Gastroesophageal sphincter (tissue), 4 donors: ENCODE results near the gene FAM107A. TPM values are rescaled to one million over a fixed set of nuclear protein-coding genes. Genes with fewer than 3 reads are reported as not detected.
A peak's percentile ranks its signal among the peaks of the same experiment; 100 is the strongest.

ENCODE experiments used
- ATAC-seq: fragments of 150-250 bp; one replicate; pipeline ENCODE4 v1.9.1; 2016; ENCODE audit warnings: mild to moderate bottlenecking, moderate library complexity
- H3K27ac ChIP-seq, 4 donors: fragments of 200-600 bp; sonication (generic) in 3 of 4; 1 replicate in 3 of 4; 2 replicates in 1 of 4; pipeline ENCODE4 v1.5.1; 2016 to 2019
- H3K27me3 ChIP-seq: fragments of 200-600 bp; sonication (generic); one replicate; pipeline ENCODE4 v1.5.1; 2019
- H3K36me3 ChIP-seq, 2 donors: fragments of 200-600 bp; sonication (generic); one replicate each; pipeline ENCODE4 v1.5.1; 2019; ENCODE audit warnings: control low read depth in 1 of 2
- H3K4me1 ChIP-seq, 3 donors: fragments of 200-600 bp; sonication (generic); 1 replicate in 2 of 3; 2 replicates in 1 of 3; pipeline ENCODE4 v1.5.1; 2016 to 2019; ENCODE audit warnings: control low read depth in 2 of 3
- H3K4me3 ChIP-seq, 2 donors: fragments of 200-600 bp; sonication (generic); one replicate each; pipeline ENCODE4 v1.5.1; 2019; ENCODE audit warnings: mild to moderate bottlenecking in 1 of 2, moderate library complexity in 1 of 2
- H3K9me3 ChIP-seq, 3 donors: fragments of 200-600 bp; sonication (generic); one replicate each; pipeline ENCODE4 v1.5.1; 2017 to 2019; ENCODE audit warnings: control low read depth in 2 of 3
- EP300 ChIP-seq: sonication (generic); formaldehyde crosslinking; IDR thresholded peaks from one replicate; pipeline ENCODE4 v1.6.1; 2017; ENCODE audit warnings: antibody characterized with exemption, mild to moderate bottlenecking
- POLR2A ChIP-seq, 2 donors: fragments of 450-650 bp; IDR thresholded peaks; one replicate each; pipeline ENCODE4 v1.6.1; 2017; ENCODE audit warnings: antibody characterized with exemption in 2 of 2, mild to moderate bottlenecking in 2 of 2, moderate library complexity in 1 of 2
- POLR2AphosphoS5 ChIP-seq: sonication (generic); formaldehyde crosslinking; IDR thresholded peaks from one replicate; pipeline ENCODE4 v1.6.1; 2017; ENCODE audit warnings: antibody characterized with exemption
- WGBS, 2 donors: methylation state at CpG; one replicate each; pipeline ENCODE4 v1.1.5; 2018; ENCODE audit warnings: low coverage in 1 of 2; 5-methylcytosine and 5-hydroxymethylcytosine counted together
- total RNA-seq, 4 donors: library from RNA; depleted of rRNA; stranded (reverse); fragments of >200 nt; gene quantifications; one replicate each; pipeline ENCODE4 v1.1.0, GENCODE V29; 2016
- TF ChIP-seq, protein P1 (sequence below), 4 experiments: fragments of 200-600 bp in 2 of 4; fragments of 450-650 bp in 2 of 4; sonication (generic) in 1 of 4; IDR thresholded peaks; one replicate each; pipeline ENCODE4 v1.5.1; 2017 to 2019; ENCODE audit warnings: antibody characterized with exemption in 4 of 4, mild to moderate bottlenecking in 2 of 4, moderate library complexity in 2 of 4

Gene FAM107A
- total RNA-seq, 4 donors from 2014 or later: 27.9 to 109 (median 83.8) TPM

DNA sequence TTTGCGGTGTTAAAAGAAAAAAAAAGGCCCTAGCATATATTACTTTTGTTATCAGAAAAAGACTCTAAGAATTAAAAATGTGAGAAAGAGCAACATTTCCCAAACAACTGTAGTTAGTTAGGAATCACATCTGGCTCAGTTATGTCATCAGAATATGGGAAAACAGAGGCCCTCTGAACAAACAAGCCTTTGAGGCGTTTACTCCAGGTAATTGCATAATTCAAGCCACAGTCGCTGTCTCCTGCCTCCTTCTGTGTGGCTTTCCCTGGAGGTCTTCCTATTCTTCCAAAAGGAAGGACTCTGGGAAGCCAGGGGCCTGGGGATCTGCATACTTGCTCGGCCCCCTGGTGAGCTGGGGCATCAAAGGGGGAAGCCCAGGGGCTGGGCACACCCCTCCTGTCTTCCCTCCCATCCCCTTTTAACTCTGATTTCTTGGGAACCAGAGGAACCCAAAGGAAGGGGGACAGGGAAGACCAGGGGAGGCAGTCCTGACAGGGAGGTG lies 3.7 kb upstream of the FAM107A start:
- no peak overlapping the region for H3K4me3 ChIP-seq
- WGBS, 2 donors: 53 to 86% methylated on average over 2 to 4 of the region's 4 CpGs
- peaks cover 0 to 46% (median 5%) of the 10 kb centered on the region in 3 donors for H3K4me1 ChIP-seq
- peaks cover under 1% of the 10 kb centered on the region for H3K27me3 ChIP-seq
- no peaks in the 10 kb centered on the region for H3K36me3 ChIP-seq
- TF ChIP-seq POLR2AphosphoS5 (no peak), POLR2A (IDR thresholded peaks at IDR 0.05) (no peak), EP300 (no peak)
- TF ChIP-seq, protein P1, sequence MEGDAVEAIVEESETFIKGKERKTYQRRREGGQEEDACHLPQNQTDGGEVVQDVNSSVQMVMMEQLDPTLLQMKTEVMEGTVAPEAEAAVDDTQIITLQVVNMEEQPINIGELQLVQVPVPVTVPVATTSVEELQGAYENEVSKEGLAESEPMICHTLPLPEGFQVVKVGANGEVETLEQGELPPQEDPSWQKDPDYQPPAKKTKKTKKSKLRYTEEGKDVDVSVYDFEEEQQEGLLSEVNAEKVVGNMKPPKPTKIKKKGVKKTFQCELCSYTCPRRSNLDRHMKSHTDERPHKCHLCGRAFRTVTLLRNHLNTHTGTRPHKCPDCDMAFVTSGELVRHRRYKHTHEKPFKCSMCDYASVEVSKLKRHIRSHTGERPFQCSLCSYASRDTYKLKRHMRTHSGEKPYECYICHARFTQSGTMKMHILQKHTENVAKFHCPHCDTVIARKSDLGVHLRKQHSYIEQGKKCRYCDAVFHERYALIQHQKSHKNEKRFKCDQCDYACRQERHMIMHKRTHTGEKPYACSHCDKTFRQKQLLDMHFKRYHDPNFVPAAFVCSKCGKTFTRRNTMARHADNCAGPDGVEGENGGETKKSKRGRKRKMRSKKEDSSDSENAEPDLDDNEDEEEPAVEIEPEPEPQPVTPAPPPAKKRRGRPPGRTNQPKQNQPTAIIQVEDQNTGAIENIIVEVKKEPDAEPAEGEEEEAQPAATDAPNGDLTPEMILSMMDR (IDR thresholded peaks at IDR 0.05): no peak
- no peak for ATAC-seq
- no peak overlapping the region for H3K27ac ChIP-seq
- no peaks in the 10 kb centered on the region for H3K9me3 ChIP-seq

GRCh38 chr3:58578873-58579272 lies 1.7 kb upstream of the FAM107A start:
- no peak for TF ChIP-seq EP300
- TF ChIP-seq, protein P1 (IDR thresholded peaks at IDR 0.05): no peak
- no peak for TF ChIP-seq POLR2A (IDR thresholded peaks at IDR 0.05)
- TF ChIP-seq POLR2AphosphoS5: no peak
- Histone ChIP-seq H3K27me3 (no peaks in the 10 kb centered on the region), H3K4me1 (peaks cover 0 to 51% (median 0%) of the 10 kb centered on the region in 3 donors), H3K4me3 (no peak overlapping the region), H3K9me3 (no peaks in the 10 kb centered on the region), H3K27ac (no peak overlapping the region), H3K36me3 (no peaks in the 10 kb centered on the region)
- WGBS, 2 donors: 97 to 100% methylated on average over 5 of the region's 5 CpGs
- ATAC-seq: no peak

- H3K27ac ChIP-seq: peak overlapping the region; percentile 41 to 83 (median 80)
- 49 to 69% methylated on average over 2 to 4 of the region's 6 CpGs for WGBS, 2 donors
- peak overlapping the region; percentile 24 to 46 for H3K4me3 ChIP-seq
- no peaks in the 10 kb centered on the region for H3K27me3 ChIP-seq
- no peaks in the 10 kb centered on the region for H3K9me3 ChIP-seq
- H3K36me3 ChIP-seq: no peaks in the 10 kb centered on the region
- peaks cover 0 to 55% (median 0%) of the 10 kb centered on the region in 3 donors for H3K4me1 ChIP-seq
- TF ChIP-seq POLR2AphosphoS5 (no peak), POLR2A (IDR thresholded peaks at IDR 0.05) (no peak), EP300 (no peak)
- TF ChIP-seq, protein P1 (IDR thresholded peaks at IDR 0.05): no peak
- ATAC-seq: no peak
Observed at GRCh38 chr3:58576716-58577115, 475 bp downstream of the FAM107A start.

DNA sequence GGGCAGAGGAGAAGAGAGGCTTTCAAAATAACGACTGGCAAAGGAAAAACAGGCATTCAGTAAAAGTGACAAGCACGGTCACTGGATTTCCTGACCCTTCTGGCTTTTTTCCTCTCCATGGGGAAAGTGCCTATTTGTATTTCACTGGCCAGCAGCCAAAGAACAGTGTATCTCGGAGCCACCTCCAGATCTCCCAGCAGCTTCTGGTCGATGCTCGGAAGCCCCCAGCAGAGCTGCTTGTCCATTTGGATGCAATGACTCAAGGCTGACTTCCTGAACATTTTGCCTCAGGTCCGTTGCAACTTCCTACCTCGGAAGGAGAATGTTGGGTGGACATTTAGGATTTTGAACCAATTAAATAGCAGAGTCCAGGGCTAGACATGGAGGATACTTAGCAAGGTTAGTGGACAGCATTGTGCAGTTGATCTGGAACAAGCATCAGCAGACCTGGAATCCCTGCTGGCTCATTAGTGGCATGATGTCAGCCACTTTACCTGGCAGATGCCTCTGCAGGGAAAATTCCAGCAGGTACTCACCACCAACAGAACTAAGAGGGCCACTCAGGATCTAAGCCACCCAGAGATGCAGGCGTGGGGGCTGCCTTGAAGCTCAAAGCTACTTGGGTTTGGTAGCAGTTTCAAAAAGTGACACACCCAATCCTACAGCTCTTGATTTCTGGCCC lies 1.1 kb downstream of the FAM107A start:
- 33 to 86% methylated on average over 2 to 5 of the region's 8 CpGs for WGBS, 2 donors
- Histone ChIP-seq H3K27ac (peak overlapping the region in 3 of 4 donors; percentile 79 to 83 (median 82)), H3K4me1 (peaks cover 0 to 55% (median 0%) of the 10 kb centered on the region in 3 donors), H3K27me3 (no peaks in the 10 kb centered on the region), H3K4me3 (peak overlapping the region; percentile 24 to 46), H3K36me3 (no peaks in the 10 kb centered on the region), H3K9me3 (no peaks in the 10 kb centered on the region)
- ATAC-seq: no peak
- TF ChIP-seq EP300: no peak
- no peak for TF ChIP-seq POLR2A (IDR thresholded peaks at IDR 0.05)
- TF ChIP-seq POLR2AphosphoS5: no peak
- TF ChIP-seq, protein P1 (IDR thresholded peaks at IDR 0.05): no peak

DNA sequence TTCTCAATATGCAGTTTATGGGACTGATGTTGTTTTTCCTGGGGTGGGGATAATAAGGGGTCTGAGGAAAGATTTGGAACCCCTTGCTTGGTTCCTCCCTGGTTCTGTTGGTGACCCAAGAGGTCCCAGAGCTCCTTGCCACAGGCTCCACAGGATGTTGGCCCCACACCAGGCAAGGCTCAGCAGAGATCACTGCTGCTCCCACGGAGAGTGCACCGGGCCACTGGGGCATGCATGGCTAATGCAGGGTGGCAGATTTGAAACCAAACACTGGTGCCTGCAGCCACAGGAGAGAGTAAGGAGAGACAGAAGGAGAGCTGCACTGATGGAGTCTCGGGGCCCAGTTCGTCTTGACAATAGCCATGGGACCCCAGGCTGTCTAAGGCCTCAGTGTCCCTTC lies 2.5 kb downstream of the FAM107A start:
- H3K4me1 ChIP-seq: peaks cover 0 to 55% (median 0%) of the 10 kb centered on the region in 3 donors
- TF ChIP-seq, protein P1 (IDR thresholded peaks at IDR 0.05): no peak
- no peak for TF ChIP-seq POLR2AphosphoS5
- TF ChIP-seq POLR2A (IDR thresholded peaks at IDR 0.05): no peak
- no peak for TF ChIP-seq EP300
- peak overlapping the region in 1 of 2 donors; percentile 46 for H3K4me3 ChIP-seq
- H3K36me3 ChIP-seq: no peaks in the 10 kb centered on the region
- H3K9me3 ChIP-seq: no peaks in the 10 kb centered on the region
- H3K27me3 ChIP-seq: no peaks in the 10 kb centered on the region
- 73% methylated on average over 3 of the region's 4 CpGs; no CpG with 5 or more reads in 1 of the 2 donors for WGBS, 2 donors
- peak overlapping the region in 3 of 4 donors; percentile 79 to 83 (median 82) for H3K27ac ChIP-seq
- ATAC-seq: no peak
